Omental fat pad (tissue), 4 donors: ENCODE measurements around the gene CUL9. TPM values are rescaled to one million over a fixed set of nuclear protein-coding genes. Genes with fewer than 3 reads are reported as not detected.

ENCODE experiments used
- ATAC-seq: fragments of 150-250 bp; one replicate; pipeline ENCODE4 v1.9.1; 2016; ENCODE audit warnings: mild to moderate bottlenecking, moderate library complexity; ENCODE audit not compliant: low FRiP score
- DNase-seq: peaks from one replicate; pipeline ENCODE4 v3.0.0-alpha.2; 2019; ENCODE audit warnings: low spot score
- CTCF ChIP-seq, 3 donors: fragments of 450-650 bp; IDR thresholded peaks; one replicate each; pipeline ENCODE4 v1.5.1; 2016 to 2017; ENCODE audit warnings: antibody characterized with exemption in 3 of 3, mild to moderate bottlenecking in 3 of 3, moderate library complexity in 2 of 3
- total RNA-seq, 4 donors: library from RNA; depleted of rRNA; stranded (reverse); fragments of >200 nt; gene quantifications; one replicate each; pipeline ENCODE4 v1.1.0, GENCODE V29; 2016

Gene CUL9
- total RNA-seq, 4 donors from 2014 or later: 24.6 to 41.6 (median 28.7) TPM

DNA sequence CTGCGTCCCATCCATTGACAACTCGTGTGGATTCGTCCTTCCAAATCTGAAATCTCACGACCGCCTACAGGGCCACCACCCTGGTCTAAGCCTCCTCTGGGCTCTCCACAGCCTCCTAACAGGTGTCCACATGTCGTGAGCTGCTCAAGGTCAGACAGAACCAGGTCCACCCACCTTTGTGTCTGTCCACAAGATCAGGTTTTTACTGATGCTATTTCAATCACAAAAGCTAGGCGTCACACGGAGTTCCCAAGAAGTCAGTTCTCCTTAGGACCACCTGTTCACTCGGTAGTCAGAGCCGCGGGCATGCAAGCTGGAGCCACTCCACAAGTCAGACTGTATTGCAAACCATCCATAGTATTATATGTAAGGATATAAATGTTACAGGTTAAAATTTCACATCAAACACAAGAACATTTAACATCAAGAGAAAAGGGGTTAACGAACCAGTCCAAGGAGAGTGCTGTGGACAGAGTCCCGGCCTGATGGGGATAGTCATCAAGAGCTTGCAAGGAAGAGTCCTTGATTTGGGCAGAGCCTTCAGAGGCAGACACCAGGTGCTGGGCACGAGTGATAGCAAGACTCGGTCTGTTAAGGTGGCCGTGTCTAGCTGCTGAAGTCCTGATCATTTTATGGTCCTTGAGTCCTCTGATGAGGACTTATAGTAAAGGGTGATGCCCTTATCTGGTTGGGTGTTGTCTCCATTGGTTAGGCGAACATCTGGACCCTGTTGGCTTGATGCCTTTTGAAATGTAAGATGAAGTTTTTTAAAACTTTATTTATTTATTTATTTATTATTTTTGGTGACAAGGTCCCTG lies 48.0 kb downstream of the CUL9 start:
- TF ChIP-seq CTCF (IDR thresholded peaks at IDR 0.05): no peak
- no peak for DNase-seq
- ATAC-seq: no peak

- no peak for ATAC-seq
- no peak for TF ChIP-seq CTCF (IDR thresholded peaks at IDR 0.05)
- DNase-seq: no peak
These were observed 49.1 kb downstream of the CUL9 start for GRCh38 chr6:43231053-43231452.

DNA sequence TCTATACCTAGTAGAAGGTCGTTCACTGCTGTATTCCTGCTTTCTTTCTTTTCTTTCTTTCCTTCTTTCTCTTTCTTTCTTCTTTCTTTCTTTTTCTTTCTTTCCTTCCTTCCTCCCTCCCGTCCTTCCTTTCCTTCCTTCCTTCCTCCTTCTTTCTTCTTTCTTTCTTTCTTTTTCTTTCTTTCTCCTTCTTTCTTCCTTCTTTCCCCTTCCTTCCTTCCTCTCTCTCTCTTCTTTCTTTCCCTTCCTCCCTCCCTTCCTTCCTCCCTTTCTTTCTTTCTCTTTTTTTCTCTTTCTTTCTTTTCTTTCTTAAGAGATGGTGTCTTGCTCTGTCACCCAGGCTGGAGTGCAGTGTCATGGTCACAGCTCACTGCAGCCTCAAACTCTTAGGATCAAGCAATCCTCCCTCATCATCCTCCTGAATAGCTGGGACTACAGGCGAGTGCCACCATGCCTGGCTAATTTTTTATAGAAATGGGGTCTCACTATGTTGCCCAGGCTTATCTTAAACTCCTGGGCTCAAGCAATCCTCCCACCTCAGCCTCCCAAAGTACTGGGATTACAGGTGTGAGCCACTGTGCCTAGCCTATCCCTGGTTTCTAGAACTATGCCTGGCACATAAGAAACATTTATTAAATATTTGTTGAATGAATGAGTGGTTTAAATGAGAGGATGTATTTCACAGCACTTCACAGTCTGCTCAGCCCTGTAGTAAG lies 49.9 kb downstream of the CUL9 start:
- TF ChIP-seq CTCF (IDR thresholded peaks at IDR 0.05): no peak
- no peak for DNase-seq

DNA sequence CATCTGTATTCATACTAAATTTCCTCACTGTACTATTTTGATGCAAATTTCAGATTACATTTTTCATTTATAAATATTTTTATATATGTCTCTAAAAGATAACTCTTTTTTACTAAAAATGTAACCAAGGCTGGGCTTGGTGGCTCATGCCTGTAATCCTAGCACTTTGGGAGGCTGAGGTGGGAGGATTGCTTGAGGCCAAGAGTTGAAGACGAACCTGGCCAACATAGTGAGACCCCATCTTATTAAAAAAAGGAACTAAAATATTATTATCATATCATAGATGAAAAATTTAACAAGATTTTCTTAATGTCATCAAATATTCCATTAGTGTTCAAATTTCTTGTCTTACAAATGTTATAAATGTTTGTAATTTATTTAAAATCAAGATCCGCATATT lies 53.8 kb downstream of the CUL9 start:
- TF ChIP-seq CTCF (IDR thresholded peaks at IDR 0.05): no peak
- DNase-seq (no peak), ATAC-seq (no peak)

More for the DNA sequence above, 49.9 kb downstream of the CUL9 start:
- no peak for ATAC-seq

GRCh38 chr6:43239054-43239453 lies 57.1 kb downstream of the CUL9 start:
- DNase-seq: no peak
- no peak for TF ChIP-seq CTCF (IDR thresholded peaks at IDR 0.05)
- ATAC-seq: no peak

DNA sequence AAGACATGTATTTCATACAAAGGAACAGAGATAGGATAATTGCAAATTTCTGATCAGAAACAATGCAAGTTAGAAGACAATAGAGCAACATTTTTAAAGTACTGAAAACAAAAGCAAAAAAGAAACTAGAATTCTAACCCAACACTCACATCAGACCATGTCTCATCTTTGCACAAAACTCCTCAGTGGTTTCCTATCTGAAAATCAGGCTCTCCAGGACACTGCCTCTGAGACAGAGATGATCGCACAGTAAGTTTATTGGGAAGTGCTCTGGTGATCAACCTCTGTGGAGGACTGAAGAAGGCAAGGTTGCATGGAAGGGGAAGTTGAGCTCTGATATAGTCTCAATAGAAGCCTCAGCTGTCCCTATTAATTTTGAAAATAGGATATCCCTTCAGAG lies 59.0 kb downstream of the CUL9 start:
- TF ChIP-seq CTCF (IDR thresholded peaks at IDR 0.05): no peak
- no peak for DNase-seq
- ATAC-seq: no peak
